Measurements from ENCODE around the gene LPAR1. TPM values are rescaled to one million over a fixed set of nuclear protein-coding genes. Genes with fewer than 3 reads are reported as not detected.

LPAR1 gene
- total and polyA plus RNA-seq, 10 of the 15 experiments (the other 5 are each of a cell fraction or from before 2014, with no cell fraction given) = 3.3 to 12.9 (median 8.4) TPM

- peaks cover 0 to 10% of the 10 kb centered on the region in 2 experiments; a peak in 1 of 4 replicates for H3K27me3 ChIP-seq (replicated peaks in 1 of 2; ENCODE audit: control insufficient read depth in 2 of 2, insufficient read depth in 2 of 2, low read length in 1 of 2)
- CTCF ChIA-PET = interaction anchor here (1.6 to 3.3 kb wide), 2 partner anchors 112 to 261 kb away, joined by 6 to 27 read pairs; no protein-coding TSS in a partner anchor
- RAD21 ChIA-PET (ENCODE audit: unreplicated experiment) = interaction anchor here (3.6 to 4.4 kb wide), 2 partner anchors 112 to 260 kb away, joined by 35 to 46 read pairs; no protein-coding TSS in a partner anchor
- H3K4me3 ChIP-seq = peak overlapping the region; percentile 53; the same call in 1 of the 2 replicates
- H2AFZ ChIP-seq (ENCODE audit: control insufficient read depth, low read depth, low read length) = peak overlapping the region; percentile 39
- BruUV-seq (replicated peaks) = no TSS peak
- H3K36me3 ChIP-seq (ENCODE audit: control insufficient read depth in 2 of 2, insufficient read depth in 2 of 2, low read length in 1 of 2) = no peaks in the 10 kb centered on the region
- H4K20me1 ChIP-seq (ENCODE audit: control insufficient read depth, insufficient read depth) = no peaks in the 10 kb centered on the region
- H3K4me2 ChIP-seq (ENCODE audit: control insufficient read depth, insufficient read depth) = peak overlapping the region; percentile 64
- no peak overlapping the region for H3K27ac ChIP-seq (ENCODE audit: control insufficient read depth, insufficient read depth)
- H3K9me3 ChIP-seq (replicated peaks; ENCODE audit: control insufficient read depth, insufficient read depth, low read length) = no peaks in the 10 kb centered on the region
- H3K9ac ChIP-seq (ENCODE audit: control insufficient read depth, insufficient read depth, low read length) = no peak overlapping the region
- H3K79me2 ChIP-seq (ENCODE audit: control insufficient read depth, insufficient read depth, low read length) = no peaks in the 10 kb centered on the region
- in situ Hi-C loops (cut with MboI) = loop anchor here (5.0 kb wide), 1 partner anchor 259 kb away; no protein-coding TSS in a partner anchor
- WGBS (ENCODE audit: insufficient coverage, insufficient replicate concordance, low lambda C conversion rate, missing lambda C conversion rate) = 23% methylated on average over 64 of the region's 83 CpGs
- ATAC-seq (peak; percentile 62), FAIRE-seq (no peak), DNase-seq (ENCODE audit: low read depth, low spot score) (no peak)
- intact Hi-C loops (cut with micrococcal nuclease; ENCODE audit: unreplicated experiment) = loop anchor here (1.0 to 5.0 kb wide), 5 partner anchors 111 to 399 kb away; no protein-coding TSS in a partner anchor
- POLR2A ChIA-PET = no interaction called here
- H3K4me1 ChIP-seq (ENCODE audit: control insufficient read depth, insufficient read depth, low read length) = no peaks in the 10 kb centered on the region
- SMC1A ChIA-PET (ENCODE audit: uncharacterized antibody, unreplicated experiment) = interaction anchor here (4.0 kb wide), 1 partner anchor 39 kb away, joined by 18 read pairs; no protein-coding TSS in a partner anchor
- TF ChIP-seq ZNF274 (IDR thresholded peaks at IDR 0.05; ENCODE audit: insufficient read depth, insufficient read length) (no peak), JUND (IDR thresholded peaks at IDR 0.05; ENCODE audit: low read depth, low read length) (no peak), ZNF207 (IDR thresholded peaks at IDR 0.05; ENCODE audit: borderline replicate concordance) (no peak), KDM1A (IDR thresholded peaks at IDR 0.05; ENCODE audit: borderline replicate concordance) (no peak), CBX3 (IDR thresholded peaks at IDR 0.05; ENCODE audit: borderline replicate concordance, low read depth) (no peak), IKZF2 (IDR thresholded peaks at IDR 0.05) (no peak), NR2F1 (conservative IDR thresholded peaks at IDR 0.05) (peak; percentile 56), SREBF2 (IDR thresholded peaks at IDR 0.05; ENCODE audit: low read length) (no peak), BCL3 (IDR thresholded peaks at IDR 0.05; ENCODE audit: borderline replicate concordance, insufficient read depth, low read depth, low read length, poor library complexity, severe bottlenecking) (no peak), BRCA1 (IDR thresholded peaks at IDR 0.05; ENCODE audit: low read depth, low read length) (no peak), EED (IDR thresholded peaks at IDR 0.05; ENCODE audit: low read depth) (0 out of 2 replicates have a peak, but pooled peaks have one; percentile 32), CHD4 (IDR thresholded peaks at IDR 0.05) (no peak), IRF5 (IDR thresholded peaks at IDR 0.05; ENCODE audit: borderline replicate concordance) (no peak), EP300 (IDR thresholded peaks at IDR 0.05; ENCODE audit: borderline replicate concordance in 1 of 2, control insufficient read depth in 1 of 2, low read depth in 2 of 2, low read length in 2 of 2) (no peak), CTCF (IDR thresholded peaks at IDR 0.05 in 2 of 3, conservative IDR thresholded peaks at IDR 0.05 in 1 of 3; ENCODE audit: control insufficient read depth in 2 of 3, extremely low read depth in 1 of 3, insufficient read depth in 1 of 3, low read depth in 3 of 3, low read length in 3 of 3) (peak in 2 of 3 experiments; percentile 40 to 54; a peak in 3 of 6 replicates), MTA3 (IDR thresholded peaks at IDR 0.05; ENCODE audit: borderline replicate concordance, low read length) (no peak), SMAD5 (IDR thresholded peaks at IDR 0.05; ENCODE audit: low read depth) (no peak), PAX8 (IDR thresholded peaks at IDR 0.05) (no peak), POLR2A (IDR thresholded peaks at IDR 0.05; ENCODE audit: low read depth, low read length) (no peak), SIN3A (IDR thresholded peaks at IDR 0.05; ENCODE audit: low read depth, low read length) (0 out of 2 replicates have a peak, but pooled peaks have one; percentile 32), ZNF24 (IDR thresholded peaks at IDR 0.05) (peak; percentile 28; the same call in 1 of the 2 replicates)
These were observed 451 bp downstream of the LPAR1 start for GRCh38 chr9:111037708-111038330.

All from GM12878 (cell line).